ENCODE measurements around the gene STK32C.
"Not testable (repeated sequence)": the region's sequence is repeated elsewhere in the genome, so short reads cannot be mapped to it uniquely, and the experiment has no call there.

Gene STK32C

GRCh38 chr10:132230557-132231210 lies 77.1 kb downstream of the STK32C start:
- DNase-seq (ENCODE audit: low spot score): no peak

DNA sequence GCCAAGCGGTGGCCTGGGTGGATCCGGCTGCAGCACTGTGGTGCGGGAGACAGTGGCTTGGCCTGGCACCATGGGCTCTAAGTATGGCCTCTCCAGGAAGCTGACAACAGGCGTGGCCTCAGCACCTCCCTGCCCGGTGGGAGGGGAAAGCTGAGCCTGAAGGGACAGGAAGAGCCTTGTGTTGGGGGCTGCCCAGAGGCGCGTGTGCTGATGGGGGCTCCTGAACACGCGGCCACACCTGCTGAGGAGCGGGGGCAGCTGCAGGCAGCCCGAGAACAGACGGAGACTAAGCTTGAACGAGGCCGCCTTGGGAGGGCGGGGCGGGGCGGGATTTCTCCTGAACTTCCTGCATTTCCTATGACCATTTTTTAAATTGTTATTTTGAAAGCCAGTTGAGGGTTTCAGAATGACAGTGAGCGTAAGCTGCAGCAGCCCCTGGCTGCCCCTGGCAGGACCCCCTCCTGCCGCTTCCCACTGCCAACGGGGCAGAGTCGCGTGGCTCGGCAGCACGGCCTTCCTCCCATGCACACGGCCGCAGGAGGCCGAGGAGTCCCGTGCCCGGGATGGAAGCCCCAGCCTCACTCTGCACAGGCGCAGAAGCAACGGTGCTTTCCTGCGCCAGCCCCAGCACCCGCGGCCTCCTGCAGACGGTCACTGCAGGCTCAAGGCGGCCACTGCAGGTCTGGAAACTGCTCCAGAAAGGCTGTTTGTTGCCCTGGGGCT lies 77.8 kb downstream of the STK32C start:
- peak; percentile 31 for DNase-seq (ENCODE audit: low spot score)

DNA sequence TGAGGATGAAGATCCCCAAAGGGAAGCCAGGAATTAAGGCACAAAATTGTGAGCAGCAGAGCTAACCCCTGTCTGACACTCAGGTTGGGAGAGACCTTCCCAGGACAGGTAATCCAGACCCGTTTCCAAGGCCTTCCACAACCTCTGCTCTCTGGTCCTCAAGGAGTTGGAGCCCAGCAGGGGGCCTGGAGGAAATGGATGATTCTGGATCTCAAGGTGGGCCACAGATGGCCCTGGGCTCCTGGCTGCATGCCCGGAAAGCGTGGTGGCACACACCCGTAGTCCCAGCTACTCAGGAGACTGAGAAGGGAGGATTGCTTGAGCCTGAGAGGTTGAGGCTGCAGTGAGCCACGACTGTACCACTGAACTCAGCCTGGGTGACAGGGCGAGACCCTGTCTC lies 78.7 kb downstream of the STK32C start:
- no peak for DNase-seq (ENCODE audit: low spot score)

- DNase-seq (ENCODE audit: low spot score): no peak
These were observed 79.1 kb downstream of the STK32C start for GRCh38 chr10:132228616-132229015.

- DNase-seq (ENCODE audit: low spot score): no peak
These were observed 79.8 kb downstream of the STK32C start for GRCh38 chr10:132227851-132228390.

GRCh38 chr10:132226586-132227405 lies 81.0 kb downstream of the STK32C start:
- DNase-seq (ENCODE audit: low spot score): no peak

GRCh38 chr10:132225849-132226205 lies 81.9 kb downstream of the STK32C start:
- DNase-seq (ENCODE audit: low spot score): no peak

GRCh38 chr10:132225073-132225848 lies 82.5 kb downstream of the STK32C start:
- no peak for DNase-seq (ENCODE audit: low spot score)

GRCh38 chr10:132224343-132225072 lies 83.2 kb downstream of the STK32C start:
- no peak for DNase-seq (ENCODE audit: low spot score)

DNA sequence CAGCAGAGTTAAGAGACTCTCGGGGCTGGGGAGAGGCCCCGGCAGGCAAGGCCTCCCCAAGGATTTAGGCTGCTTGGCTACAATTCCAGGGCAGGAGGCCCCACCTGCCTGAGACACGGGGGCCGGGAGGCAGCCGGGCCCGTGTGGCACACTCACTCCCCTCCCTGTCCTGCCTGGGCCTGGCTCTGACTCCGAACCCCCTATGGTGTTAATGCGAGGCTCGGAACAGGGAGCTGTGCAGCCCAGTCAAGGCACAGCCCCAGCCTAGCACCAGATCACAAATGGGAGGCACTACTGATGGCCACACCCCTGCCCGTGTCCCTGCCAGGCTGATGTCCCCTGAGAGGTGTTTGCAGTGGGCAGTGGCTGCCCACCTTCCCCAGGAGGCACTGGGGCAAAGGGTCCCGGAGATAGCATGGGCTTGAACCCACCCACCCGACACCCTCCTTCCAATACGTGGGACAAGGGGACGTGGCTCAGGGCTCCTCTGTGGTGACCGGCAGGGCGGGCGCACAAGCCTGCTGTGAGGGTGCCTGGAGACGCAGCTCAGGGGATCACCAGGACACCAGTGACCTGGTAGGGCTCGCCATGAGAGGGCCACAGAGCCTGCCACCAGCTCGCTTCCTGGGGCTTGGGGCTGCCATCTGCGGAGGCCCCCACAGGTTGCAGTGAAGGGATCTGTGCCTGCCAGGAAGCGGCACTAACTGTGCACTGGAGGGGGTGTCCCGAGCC lies 84.0 kb downstream of the STK32C start:
- DNase-seq (ENCODE audit: low spot score): no peak

DNA sequence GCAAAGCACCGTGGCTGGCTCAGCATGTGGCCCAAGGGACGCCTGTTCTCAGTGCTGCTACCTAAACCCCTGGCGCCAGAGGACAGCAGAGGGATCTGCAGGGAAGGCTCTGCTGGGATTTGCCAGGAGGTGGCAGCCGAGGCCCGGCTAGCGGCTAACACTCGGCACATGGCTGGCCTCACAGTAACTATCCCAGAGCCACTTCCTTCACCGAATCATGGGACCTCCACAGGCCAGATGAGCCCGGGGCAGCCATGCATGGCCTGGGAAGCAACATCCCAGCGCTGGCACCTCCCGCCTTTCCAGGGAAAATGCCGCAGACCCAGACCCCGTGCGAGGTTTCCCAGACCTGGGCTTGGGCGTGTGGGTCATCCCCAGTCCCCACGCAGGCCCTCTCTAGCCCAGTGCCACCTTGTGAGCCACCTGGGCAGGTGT lies 84.6 kb downstream of the STK32C start:
- peak; percentile 50 for DNase-seq (ENCODE audit: low spot score)

- DNase-seq (ENCODE audit: low spot score): no peak
These were observed 85.0 kb downstream of the STK32C start for GRCh38 chr10:132222726-132223125.

DNA sequence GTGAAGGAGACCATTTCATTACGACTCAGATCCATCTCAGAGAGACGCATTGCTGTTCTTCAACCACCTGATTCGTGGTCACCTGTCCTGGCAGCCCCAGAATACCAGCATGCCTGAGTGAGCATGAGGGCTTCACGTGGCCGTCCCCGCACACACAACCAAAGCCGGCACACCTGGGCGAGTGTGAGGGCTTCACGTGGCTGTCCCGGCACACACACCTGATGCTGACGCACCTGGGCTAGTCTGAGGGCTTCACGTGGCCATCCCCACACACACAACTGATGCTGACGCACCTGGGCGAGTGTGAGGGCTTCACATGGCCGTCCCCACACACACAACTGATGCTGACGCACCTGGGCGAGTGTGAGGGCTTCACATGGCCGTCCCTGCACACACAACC lies 86.8 kb downstream of the STK32C start:
- not testable (repeated sequence) for DNase-seq (ENCODE audit: low spot score)

DNA sequence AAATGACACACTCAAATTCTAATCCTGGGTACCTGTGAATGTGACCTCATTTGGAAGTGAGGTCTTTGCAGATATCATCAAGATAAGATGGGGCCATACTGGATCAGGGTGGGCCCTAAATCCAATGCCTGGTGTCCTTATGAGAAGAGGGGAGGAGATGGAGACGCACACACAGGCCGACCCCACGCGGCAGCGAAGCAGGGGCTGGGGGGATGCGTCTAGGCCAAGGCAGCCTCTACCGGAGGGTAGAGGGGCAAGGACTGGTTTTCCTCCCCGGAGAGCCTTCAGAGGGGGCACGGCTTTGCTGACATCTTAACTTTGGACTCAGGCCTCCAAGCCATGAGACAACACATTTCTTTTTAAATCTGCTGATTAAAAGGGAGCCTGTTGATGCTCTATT lies 87.7 kb downstream of the STK32C start:
- DNase-seq (ENCODE audit: low spot score): no peak

DNA sequence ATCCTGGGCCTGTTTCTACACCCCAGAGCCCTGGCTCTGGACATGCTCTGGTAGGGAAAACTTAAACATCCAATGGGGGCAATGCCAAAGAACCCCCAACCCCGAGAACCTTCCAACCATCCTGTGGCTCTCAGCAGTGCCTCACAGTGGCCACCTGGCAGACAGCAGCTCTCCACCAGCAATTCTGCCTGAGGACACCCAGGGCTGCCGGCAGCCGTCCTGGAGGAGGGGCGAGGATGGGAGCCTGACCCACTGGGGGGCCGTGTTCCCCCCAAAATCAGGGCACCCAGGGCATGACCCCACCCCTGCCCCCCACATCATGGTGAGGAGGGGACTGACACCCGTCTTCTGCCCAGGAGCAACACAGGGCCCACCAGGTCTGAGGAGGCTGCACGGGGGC lies 88.3 kb downstream of the STK32C start:
- DNase-seq (ENCODE audit: low spot score): no peak

DNA sequence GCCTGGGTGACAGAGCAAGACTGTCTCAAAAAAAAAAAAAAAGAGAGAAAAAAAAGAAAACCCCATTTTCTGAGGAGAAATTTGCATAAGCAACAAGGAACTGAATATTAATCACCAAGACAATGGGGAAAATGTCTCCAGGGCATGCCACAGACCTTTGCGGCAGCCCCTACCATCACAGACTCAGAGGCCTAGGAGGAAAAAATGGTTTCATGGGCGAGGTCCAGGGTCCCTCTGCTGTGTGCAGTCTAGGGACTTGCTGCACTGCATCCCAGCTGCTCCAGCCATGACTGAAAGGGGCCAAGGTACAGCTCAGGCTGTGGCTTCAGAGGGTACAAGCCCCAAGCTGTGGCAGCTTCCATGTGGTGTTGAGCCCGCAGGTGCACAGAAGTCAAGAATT lies 91.3 kb downstream of the STK32C start:
- DNase-seq (ENCODE audit: low spot score): not testable (repeated sequence)

GRCh38 chr10:132213917-132214316 lies 93.8 kb downstream of the STK32C start:
- no peak for DNase-seq (ENCODE audit: low spot score)

GRCh38 chr10:132212816-132213215 lies 94.9 kb downstream of the STK32C start:
- DNase-seq (ENCODE audit: low spot score): no peak

DNA sequence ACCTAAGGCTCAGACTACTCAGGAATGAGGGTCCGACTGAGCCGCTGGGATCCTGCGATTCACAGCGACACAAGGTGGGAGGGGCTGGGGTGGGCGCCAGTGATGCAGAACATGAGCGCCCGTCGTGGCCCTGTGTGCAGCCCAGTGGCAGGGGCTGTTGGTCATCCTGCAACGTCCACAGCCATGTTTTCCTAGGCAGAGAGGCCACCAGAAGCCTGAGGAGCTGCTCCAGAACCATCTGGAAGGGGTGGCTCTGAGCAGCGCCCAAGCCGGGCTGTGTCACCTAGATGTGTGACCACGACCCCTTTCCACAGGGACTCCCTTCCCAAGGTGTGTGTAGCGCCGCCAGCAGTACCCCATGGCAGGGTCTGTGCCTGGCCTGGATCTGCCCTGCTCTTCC lies 96.5 kb downstream of the STK32C start:
- no peak for DNase-seq (ENCODE audit: low spot score)

- no peak for DNase-seq (ENCODE audit: low spot score)
These were observed 97.0 kb downstream of the STK32C start for GRCh38 chr10:132210766-132211165.
